ENCODE data around the gene GALNS.

The GALNS gene

GRCh38 chr16:88847654-88848053 is 9.1 kb downstream of the GALNS start:
- H3K4me3 ChIP-seq (ENCODE audit: low read depth, low read length): no peak overlapping the region
- no peak for TF ChIP-seq CTCF (IDR thresholded peaks at IDR 0.05; ENCODE audit: borderline replicate concordance, insufficient read depth, low read depth, low read length)

GRCh38 chr16:88846088-88846487 is 10.7 kb downstream of the GALNS start:
- no peak for TF ChIP-seq CTCF (IDR thresholded peaks at IDR 0.05; ENCODE audit: borderline replicate concordance, insufficient read depth, low read depth, low read length)
- H3K4me3 ChIP-seq (ENCODE audit: low read depth, low read length): no peak overlapping the region

GRCh38 chr16:88844419-88845036 is 12.2 kb downstream of the GALNS start:
- TF ChIP-seq CTCF (IDR thresholded peaks at IDR 0.05; ENCODE audit: borderline replicate concordance, insufficient read depth, low read depth, low read length): 0 out of 2 replicates have a peak, but pooled peaks have one; percentile 10

GRCh38 chr16:88843256-88843655 is 13.5 kb downstream of the GALNS start:
- TF ChIP-seq CTCF (IDR thresholded peaks at IDR 0.05; ENCODE audit: borderline replicate concordance, insufficient read depth, low read depth, low read length): no peak
- no peak overlapping the region for H3K4me3 ChIP-seq (ENCODE audit: low read depth, low read length)

More at GRCh38 chr16:88844419-88845036, 12.2 kb downstream of the GALNS start:
- H3K4me3 ChIP-seq (ENCODE audit: low read depth, low read length): no peak overlapping the region

- no peak overlapping the region for H3K4me3 ChIP-seq (ENCODE audit: low read depth, low read length)
- no peak for TF ChIP-seq CTCF (IDR thresholded peaks at IDR 0.05; ENCODE audit: borderline replicate concordance, insufficient read depth, low read depth, low read length)
Observed at GRCh38 chr16:88842806-88843205, 13.9 kb downstream of the GALNS start.

- no peak overlapping the region for H3K4me3 ChIP-seq (ENCODE audit: low read depth, low read length)
- no peak for TF ChIP-seq CTCF (IDR thresholded peaks at IDR 0.05; ENCODE audit: borderline replicate concordance, insufficient read depth, low read depth, low read length)
Observed at GRCh38 chr16:88842308-88842756, 14.4 kb downstream of the GALNS start.

- no peak for TF ChIP-seq CTCF (IDR thresholded peaks at IDR 0.05; ENCODE audit: borderline replicate concordance, insufficient read depth, low read depth, low read length)
- no peak overlapping the region for H3K4me3 ChIP-seq (ENCODE audit: low read depth, low read length)
Observed at GRCh38 chr16:88841521-88842307, 15.0 kb downstream of the GALNS start.
